AG10803 (cell line): ENCODE results near the gene BDKRB2.

Experiments
- DNase-seq: peaks from one replicate; pipeline ENCODE4 v3.0.0; 2010; ENCODE audit warnings: low read depth
- H3K4me3 ChIP-seq: 2 replicates; pipeline ENCODE4 v1.5.1; 2011; ENCODE audit warnings: mild to moderate bottlenecking, low read length, control low read depth
- TF ChIP-seq, protein P1 (sequence below): conservative IDR thresholded peaks from 2 replicates; pipeline ENCODE4 v1.5.1; 2011; ENCODE audit warnings: mild to moderate bottlenecking, low read length, control low read depth, inconsistent platforms

The BDKRB2 gene

DNA sequence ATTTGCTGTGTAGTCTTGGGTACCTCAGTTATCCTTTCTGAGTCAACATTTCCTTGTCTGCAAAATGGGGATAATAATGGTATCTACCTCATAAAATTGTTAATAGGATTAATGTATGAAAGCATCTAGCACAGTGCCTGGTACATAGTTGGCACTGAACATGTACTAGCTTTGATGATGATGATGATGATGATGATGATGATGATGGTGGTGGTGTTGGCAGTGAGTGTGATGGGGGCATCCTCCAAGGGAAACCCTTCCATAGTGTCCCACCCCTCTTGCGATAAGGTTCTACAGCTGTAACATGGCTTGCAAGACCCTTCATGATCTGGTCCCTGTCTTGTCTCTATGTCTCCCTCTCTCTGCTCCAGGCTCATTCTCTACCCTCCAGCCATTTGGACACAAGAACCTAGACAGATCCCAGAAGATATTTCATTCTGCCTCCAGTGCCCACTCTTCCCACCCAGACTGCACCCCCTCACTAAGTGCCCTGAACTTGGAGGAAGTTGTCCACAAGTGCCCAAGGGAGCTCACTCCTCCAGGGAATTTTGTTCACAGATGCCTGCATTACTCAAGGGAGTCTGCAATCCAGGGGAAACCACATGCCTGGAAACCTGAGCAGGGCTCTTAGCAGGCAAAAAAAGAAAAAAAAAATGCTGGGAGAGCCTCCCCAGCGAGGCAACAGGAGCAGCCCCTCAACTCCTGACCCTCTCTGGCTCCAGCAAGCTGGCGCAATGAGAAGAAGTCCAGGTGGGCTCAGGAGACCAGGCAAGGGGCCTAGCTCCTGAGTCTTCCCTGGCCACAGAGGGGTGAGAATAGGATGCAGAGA lies 41.3 kb downstream of the BDKRB2 start:
- DNase-seq, result peak; percentile 84
- TF ChIP-seq, protein P1, sequence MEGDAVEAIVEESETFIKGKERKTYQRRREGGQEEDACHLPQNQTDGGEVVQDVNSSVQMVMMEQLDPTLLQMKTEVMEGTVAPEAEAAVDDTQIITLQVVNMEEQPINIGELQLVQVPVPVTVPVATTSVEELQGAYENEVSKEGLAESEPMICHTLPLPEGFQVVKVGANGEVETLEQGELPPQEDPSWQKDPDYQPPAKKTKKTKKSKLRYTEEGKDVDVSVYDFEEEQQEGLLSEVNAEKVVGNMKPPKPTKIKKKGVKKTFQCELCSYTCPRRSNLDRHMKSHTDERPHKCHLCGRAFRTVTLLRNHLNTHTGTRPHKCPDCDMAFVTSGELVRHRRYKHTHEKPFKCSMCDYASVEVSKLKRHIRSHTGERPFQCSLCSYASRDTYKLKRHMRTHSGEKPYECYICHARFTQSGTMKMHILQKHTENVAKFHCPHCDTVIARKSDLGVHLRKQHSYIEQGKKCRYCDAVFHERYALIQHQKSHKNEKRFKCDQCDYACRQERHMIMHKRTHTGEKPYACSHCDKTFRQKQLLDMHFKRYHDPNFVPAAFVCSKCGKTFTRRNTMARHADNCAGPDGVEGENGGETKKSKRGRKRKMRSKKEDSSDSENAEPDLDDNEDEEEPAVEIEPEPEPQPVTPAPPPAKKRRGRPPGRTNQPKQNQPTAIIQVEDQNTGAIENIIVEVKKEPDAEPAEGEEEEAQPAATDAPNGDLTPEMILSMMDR, result no peak
- H3K4me3 ChIP-seq, result no peak overlapping the region

- TF ChIP-seq, protein P1, result peak; percentile 22; the same call in 1 of the 2 replicates
- DNase-seq, result peak; percentile 97
- no peak overlapping the region for H3K4me3 ChIP-seq
These were observed 41.9 kb downstream of the BDKRB2 start for GRCh38 chr14:96246539-96246847.

DNA sequence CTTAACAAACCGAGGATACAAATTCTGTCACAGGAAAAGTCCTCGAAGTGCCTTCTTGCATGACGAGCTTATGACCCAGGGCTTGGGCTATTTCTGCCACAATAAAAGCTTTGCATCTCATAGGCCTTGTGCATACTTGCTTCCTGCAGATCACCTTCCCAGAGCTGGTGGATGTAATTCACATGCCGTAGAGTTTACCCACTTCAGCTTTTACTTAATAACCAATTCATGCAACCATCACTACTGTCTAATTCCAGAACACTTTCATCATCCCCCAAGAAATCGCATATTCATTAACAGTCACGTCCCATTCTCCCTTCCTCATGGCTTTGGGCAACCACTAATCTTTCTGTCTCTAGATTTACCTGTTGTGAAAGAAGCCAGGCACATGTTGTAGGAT lies 42.4 kb downstream of the BDKRB2 start:
- no peak overlapping the region for H3K4me3 ChIP-seq
- DNase-seq, result no peak
- TF ChIP-seq, protein P1, result no peak

DNA sequence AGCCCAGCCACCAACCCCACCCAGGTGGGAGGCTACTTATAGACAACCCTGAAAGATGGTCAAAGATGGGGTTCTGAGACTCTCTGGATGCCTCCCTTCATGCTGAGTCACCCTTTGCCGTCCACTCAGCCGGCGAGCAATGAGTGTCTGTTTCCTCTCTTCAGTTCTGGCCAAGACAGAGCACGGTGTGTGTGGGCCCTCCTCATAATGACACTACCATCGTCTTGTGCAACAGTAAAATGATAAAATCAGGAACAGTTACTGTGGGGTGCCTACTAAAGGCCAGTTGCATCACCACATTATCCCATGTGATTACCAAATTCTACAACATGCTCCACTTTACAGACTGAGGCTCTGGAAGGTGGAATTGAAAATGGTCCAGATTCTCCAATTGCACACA lies 44.4 kb downstream of the BDKRB2 start:
- TF ChIP-seq, protein P1, result no peak
- peak; percentile 97 for DNase-seq

GRCh38 chr14:96250485-96250884 lies 45.8 kb downstream of the BDKRB2 start:
- H3K4me3 ChIP-seq, result no peak overlapping the region
- no peak for DNase-seq
- TF ChIP-seq, protein P1, result no peak

More for the DNA sequence above, 44.4 kb downstream of the BDKRB2 start:
- no peak overlapping the region for H3K4me3 ChIP-seq

- TF ChIP-seq, protein P1, result no peak
- no peak for DNase-seq
- no peak overlapping the region for H3K4me3 ChIP-seq
These were observed 47.1 kb downstream of the BDKRB2 start for GRCh38 chr14:96251656-96252155.
